Right forelimb (tissue), 1 donor: Measurements from ENCODE around the gene TAP1.
"Not testable (repeated sequence)": the region's sequence is repeated elsewhere in the genome, so short reads cannot be mapped to it uniquely, and the experiment has no call there.

Source experiments
- DNase-seq: peaks from one replicate; pipeline ENCODE4 v3.0.0-alpha.2; 2018

The TAP1 gene

GRCh38 chr6:32838114-32838958, 15.2 kb downstream of the TAP1 start, which contains the start of gene TAP2:
Gene TAP2 (minus strand): TSS chr6:32838739. CDS start chr6:32838233, 506 bp downstream.
- peak; percentile 99 for DNase-seq

DNA sequence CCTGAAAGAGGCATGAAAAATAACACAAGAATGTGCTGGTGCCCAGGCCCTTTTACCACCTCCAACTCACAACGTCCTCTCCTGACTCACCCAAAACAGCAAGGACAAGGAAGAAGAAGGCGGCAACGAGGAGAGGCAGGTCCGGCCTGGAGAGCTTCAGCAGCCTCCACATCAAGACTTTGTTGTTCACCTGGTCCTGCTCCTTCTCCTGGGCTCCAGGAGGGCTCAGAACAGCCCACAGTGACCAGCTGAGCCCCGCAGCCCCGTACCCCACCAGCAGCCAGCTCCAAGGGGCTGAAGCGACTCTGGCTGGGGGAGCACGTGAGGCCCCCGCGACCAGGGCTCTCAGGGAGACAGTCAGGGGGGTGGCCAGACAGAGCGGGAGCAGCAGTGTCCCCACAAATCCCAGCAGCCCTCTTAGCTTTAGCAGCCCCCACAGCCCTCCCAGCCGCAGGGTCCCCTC, 15.8 kb downstream of the TAP1 start:
- DNase-seq, result no peak

GRCh38 chr6:32836873-32837272, 16.6 kb downstream of the TAP1 start:
- no peak for DNase-seq

GRCh38 chr6:32835167-32835893, 18.2 kb downstream of the TAP1 start:
- no peak for DNase-seq

- DNase-seq, result no peak
Measured at GRCh38 chr6:32833664-32834063, 19.8 kb downstream of the TAP1 start.

DNA sequence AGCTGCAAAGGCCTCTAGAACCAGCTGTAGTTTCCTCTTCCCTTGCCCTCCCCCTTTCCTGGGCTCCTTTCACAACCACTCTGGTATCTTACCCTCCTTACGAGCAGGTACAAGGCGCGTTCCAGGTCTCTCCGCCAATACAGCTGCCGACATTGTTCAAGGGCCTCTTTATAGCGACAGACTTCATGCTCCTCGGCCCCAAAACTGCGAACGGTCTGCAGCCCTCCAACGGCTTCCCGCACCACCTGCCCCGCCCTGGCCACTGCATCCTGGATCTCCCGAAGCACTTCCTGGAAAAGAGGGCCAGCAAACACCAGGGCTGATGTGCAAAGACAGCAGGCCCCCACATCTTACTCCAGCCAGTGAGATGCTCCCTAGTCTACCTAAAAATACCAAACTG, 21.0 kb downstream of the TAP1 start:
- DNase-seq, result no peak

DNA sequence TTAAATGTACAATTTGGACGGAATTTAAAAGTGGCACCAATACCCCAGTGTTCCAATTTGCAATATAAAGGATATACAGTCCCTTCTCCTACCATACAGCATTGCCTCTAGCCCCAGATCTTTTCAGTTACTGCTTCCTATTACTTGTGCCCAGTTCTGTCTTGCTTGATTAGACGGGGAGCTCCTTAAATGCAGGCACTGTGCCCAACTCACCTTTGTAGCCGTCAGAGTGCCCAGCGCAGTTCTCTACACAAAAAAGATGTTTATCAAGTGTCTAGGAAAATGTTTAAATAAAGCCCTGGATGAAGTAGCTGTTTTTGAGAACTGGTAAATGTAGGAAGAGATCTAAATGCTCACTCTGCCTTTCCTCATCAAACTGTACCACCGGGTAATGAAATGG, 22.6 kb downstream of the TAP1 start:
- DNase-seq, result no peak

GRCh38 chr6:32830017-32830416, 23.5 kb downstream of the TAP1 start:
- DNase-seq, result no peak

DNA sequence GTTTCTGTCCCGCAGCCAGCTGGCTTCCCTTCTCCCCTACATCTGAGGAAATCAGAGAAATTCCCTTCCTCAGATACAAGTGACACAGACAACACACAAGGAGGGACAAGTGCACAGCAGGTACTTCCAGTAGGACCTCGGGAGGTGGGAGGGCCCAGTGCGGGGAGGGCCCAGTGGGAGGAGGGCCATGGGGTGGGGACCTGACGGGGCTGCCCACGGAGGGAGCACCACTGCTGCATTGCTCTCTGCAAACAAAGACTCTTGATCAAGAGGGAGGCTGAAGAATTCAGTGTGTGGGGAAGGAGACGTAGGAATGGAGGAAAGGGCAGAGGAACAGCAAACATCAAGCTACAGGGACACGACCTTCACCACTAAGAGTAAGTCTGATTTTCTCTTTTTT, 24.0 kb downstream of the TAP1 start:
- no peak for DNase-seq

GRCh38 chr6:32827025-32827424, 26.5 kb downstream of the TAP1 start:
- no peak for DNase-seq

DNA sequence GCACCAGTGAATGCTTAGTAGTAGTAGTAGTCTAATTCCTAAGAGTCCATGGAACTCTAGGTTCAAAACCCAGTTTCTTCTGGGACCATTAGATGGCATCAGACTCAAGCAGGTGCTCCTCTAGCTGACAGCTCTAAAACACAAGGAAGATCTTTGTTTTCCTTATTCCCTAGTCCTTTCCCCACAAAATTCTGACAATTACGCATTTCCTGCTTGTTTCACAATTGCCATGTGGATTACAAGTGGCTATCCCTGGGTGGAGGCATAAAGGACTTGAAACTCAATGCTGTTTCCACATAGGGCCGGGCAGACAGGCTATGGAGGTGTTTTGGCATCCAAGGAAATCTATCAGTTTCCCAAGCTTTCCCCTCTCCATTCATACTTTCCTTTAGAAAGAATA, 27.5 kb downstream of the TAP1 start:
- no peak for DNase-seq

DNA sequence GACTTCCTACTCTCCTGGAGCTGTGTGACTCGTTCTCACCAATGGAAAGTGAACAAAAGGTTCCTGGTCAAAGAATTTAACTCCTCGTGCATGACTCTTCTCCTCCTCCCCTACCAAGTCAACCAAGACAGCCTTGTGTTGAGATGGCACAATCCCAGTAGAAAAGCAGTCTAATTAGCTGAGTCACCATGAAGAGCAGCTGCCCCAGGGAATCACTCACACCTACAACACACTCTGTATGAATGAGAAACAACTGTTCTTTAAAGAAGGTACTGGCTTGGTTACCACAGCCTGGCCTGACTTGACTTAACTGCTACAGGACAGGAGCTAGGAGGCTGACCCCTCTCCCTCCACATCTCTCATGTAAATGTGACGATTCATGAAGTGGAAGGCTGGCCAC, 33.8 kb downstream of the TAP1 start:
- no peak for DNase-seq

GRCh38 chr6:32818867-32819266, 34.6 kb downstream of the TAP1 start:
- no peak for DNase-seq

DNA sequence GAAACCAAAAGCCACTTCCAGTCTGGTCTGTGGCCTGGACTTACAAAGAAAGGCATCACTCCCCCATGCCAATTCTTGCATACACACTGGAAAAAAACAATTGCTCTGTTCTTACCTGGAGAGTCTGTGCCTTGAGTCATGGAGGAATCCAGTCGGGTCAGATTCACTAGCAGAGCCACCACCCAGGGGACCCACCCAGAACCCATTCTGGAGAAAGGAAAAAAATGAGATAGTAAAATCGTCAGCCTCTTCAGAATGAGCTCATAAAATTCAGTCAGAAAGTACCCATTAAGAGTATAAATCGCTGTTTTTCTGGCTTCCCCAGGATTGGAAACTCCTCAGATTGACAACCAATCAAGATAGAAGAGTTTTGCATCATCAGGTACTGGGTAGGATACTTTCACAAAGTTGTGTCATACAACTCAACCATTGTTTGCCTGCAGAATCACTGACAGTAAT, 36.7 kb downstream of the TAP1 start, which contains the start of gene HLA-DOB:
HLA-DOB (minus strand) TSS at position 257 of the 459 bp plus-strand sequence; CDS start at position 206, 51 bp downstream.
- no peak for DNase-seq

DNA sequence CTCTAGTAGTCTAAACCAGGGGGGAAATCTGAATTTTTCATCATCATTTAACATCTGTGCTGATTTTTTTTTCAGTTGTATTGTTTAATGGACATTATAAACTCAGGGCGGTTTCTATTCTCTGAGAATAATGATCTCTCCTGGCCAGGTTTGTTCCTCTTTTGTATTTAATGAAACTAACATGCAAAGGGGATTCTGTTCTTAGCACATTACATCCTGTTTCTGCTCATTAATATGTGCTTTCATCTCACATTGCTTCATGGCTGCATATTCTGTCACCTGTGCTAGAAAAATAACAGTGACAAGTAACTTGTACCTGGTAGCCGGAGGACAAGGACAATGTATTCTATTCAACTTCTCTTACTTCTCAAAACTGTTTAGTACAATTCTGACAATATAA, 37.5 kb downstream of the TAP1 start:
- DNase-seq, result no peak

GRCh38 chr6:32815115-32815514, 38.4 kb downstream of the TAP1 start:
- DNase-seq, result no peak

- no peak for DNase-seq
Measured at GRCh38 chr6:32814145-32814544, 39.4 kb downstream of the TAP1 start.

- no peak for DNase-seq
Measured at GRCh38 chr6:32809171-32809570, 44.3 kb downstream of the TAP1 start.

DNA sequence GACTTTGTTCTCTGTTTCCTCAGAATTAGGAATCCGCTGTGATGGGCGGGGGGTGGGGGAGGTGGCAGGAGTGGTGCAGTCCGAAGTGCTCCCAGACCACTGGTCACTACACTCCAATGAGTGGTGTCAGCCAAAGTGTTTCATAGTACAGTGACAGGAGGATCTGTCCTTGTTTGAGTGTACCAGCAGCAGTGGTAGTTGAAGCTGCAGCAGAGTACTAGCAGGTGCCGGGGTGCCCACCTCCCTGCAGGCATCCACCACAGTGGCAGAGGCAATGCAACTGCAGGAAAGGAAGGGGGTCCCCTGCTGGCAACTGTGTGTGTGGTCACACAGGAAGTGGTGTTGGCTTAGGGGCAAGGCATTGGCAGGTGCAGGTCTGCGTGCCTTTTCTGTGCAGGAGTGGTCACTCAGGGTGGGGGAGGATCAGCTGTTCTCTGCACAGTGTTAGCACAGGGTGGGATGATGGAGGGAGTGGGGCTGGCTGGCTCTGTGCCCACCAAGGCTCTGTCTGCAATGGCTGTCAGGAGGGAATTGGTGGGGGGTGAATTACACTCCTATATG, 46.4 kb downstream of the TAP1 start:
- DNase-seq, result no peak

DNA sequence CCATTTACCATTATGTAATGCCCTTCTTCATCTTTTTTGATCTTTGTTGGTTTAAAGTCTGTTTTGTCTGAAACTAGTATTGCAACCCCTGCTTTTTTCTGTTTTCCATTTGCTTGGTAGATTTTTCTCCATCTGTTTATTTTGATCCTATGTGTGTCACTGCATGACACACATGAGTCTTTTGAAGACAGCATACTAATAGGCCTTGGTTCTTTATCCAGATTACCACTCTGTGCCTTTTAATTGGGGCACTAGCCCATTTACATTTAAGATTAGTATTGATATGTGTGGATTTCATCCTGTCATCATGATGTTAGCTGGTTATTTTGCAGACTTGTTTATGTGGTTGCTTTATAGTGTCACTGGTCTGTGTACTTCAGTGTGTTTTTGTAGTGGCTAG, 48.1 kb downstream of the TAP1 start:
- not testable (repeated sequence) for DNase-seq

- DNase-seq, result no peak
Measured at GRCh38 chr6:32803416-32803815, 50.1 kb downstream of the TAP1 start.

DNA sequence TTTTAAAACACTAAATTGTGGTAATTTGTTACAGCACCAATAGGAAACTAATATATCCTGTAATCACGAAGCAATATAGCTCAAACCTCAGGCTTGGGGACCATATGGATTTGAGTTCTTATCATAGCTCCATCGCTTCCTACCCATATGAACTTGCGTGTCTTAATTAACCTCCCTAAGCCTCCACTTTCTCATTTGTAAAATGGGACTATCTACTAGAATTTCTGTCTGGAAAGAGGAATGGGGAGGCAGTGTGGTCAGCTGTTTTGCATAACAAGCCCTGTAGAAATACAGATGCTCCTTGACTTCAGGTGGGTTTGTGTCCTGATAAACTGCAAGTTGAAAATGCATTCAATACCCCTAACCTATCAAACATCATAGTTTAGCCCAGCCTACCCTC, 53.8 kb downstream of the TAP1 start:
- DNase-seq, result no peak

DNA sequence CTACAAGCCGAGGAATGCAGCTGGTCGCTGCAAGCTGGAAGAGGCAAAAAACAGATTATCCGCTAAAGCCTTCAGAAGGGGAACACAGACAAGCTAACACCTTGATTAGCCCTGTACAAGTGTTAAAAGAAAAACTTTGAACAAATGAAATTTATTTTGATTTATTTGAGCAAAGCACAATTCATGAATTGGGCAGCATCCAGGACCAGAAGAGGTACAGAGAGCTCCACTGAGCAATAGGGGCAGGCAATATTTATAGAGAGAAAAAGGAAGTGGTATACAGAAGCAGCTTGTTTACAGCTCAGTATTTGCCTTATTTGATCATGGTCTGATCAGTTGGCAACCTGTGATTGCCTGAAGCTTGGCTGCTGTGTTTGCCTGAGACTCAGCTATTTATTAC, 54.3 kb downstream of the TAP1 start:
- no peak for DNase-seq
